ENCODE data around the gene KIRREL1. TPM values are rescaled to one million over a fixed set of nuclear protein-coding genes. Genes with fewer than 3 reads are reported as not detected.

The KIRREL1 gene
- total RNA-seq, 1 experiment from 2014 or later: 22.2 TPM

GRCh38 chr1:158103861-158104522 is 110.5 kb downstream of the KIRREL1 start:
- in situ Hi-C loops (cut with HindIII; ENCODE audit: low pct_unique_long_range_greater_than_20kb, low sequenced_read_pairs): no loop called here
- DNase-seq (ENCODE audit: low read depth, low spot score): no peak

- in situ Hi-C loops (cut with HindIII; ENCODE audit: low pct_unique_long_range_greater_than_20kb, low sequenced_read_pairs): no loop called here
- no peak for DNase-seq (ENCODE audit: low read depth, low spot score)
Observed at GRCh38 chr1:158104891-158105290, 111.4 kb downstream of the KIRREL1 start.

- in situ Hi-C loops (cut with HindIII; ENCODE audit: low pct_unique_long_range_greater_than_20kb, low sequenced_read_pairs): no loop called here
- DNase-seq (ENCODE audit: low read depth, low spot score): no peak
Observed at GRCh38 chr1:158105352-158106095, 112.1 kb downstream of the KIRREL1 start.

- no peak for DNase-seq (ENCODE audit: low read depth, low spot score)
- in situ Hi-C loops (cut with HindIII; ENCODE audit: low pct_unique_long_range_greater_than_20kb, low sequenced_read_pairs): no loop called here
Observed at GRCh38 chr1:158107916-158108315, 114.5 kb downstream of the KIRREL1 start.

- DNase-seq (ENCODE audit: low read depth, low spot score): peak; percentile 80
- in situ Hi-C loops (cut with HindIII; ENCODE audit: low pct_unique_long_range_greater_than_20kb, low sequenced_read_pairs): no loop called here
Observed at GRCh38 chr1:158112994-158113758, 119.7 kb downstream of the KIRREL1 start.

GRCh38 chr1:158113759-158114127 is 120.3 kb downstream of the KIRREL1 start:
- no peak for DNase-seq (ENCODE audit: low read depth, low spot score)
- in situ Hi-C loops (cut with HindIII; ENCODE audit: low pct_unique_long_range_greater_than_20kb, low sequenced_read_pairs): no loop called here

GRCh38 chr1:158115126-158115525 is 121.7 kb downstream of the KIRREL1 start:
- in situ Hi-C loops (cut with HindIII; ENCODE audit: low pct_unique_long_range_greater_than_20kb, low sequenced_read_pairs): no loop called here

GRCh38 chr1:158116311-158117167 is 123.1 kb downstream of the KIRREL1 start:
- DNase-seq (ENCODE audit: low read depth, low spot score): no peak
- in situ Hi-C loops (cut with HindIII; ENCODE audit: low pct_unique_long_range_greater_than_20kb, low sequenced_read_pairs): no loop called here

More at GRCh38 chr1:158115126-158115525, 121.7 kb downstream of the KIRREL1 start:
- DNase-seq (ENCODE audit: low read depth, low spot score): no peak

GRCh38 chr1:158117854-158118704 is 124.6 kb downstream of the KIRREL1 start:
- peak; percentile 59 for DNase-seq (ENCODE audit: low read depth, low spot score)
- in situ Hi-C loops (cut with HindIII; ENCODE audit: low pct_unique_long_range_greater_than_20kb, low sequenced_read_pairs): no loop called here

- DNase-seq (ENCODE audit: low read depth, low spot score): no peak
- in situ Hi-C loops (cut with HindIII; ENCODE audit: low pct_unique_long_range_greater_than_20kb, low sequenced_read_pairs): no loop called here
Observed at GRCh38 chr1:158118713-158119402, 125.4 kb downstream of the KIRREL1 start.

GRCh38 chr1:158119976-158120653 is 126.7 kb downstream of the KIRREL1 start:
- DNase-seq (ENCODE audit: low read depth, low spot score): no peak
- in situ Hi-C loops (cut with HindIII; ENCODE audit: low pct_unique_long_range_greater_than_20kb, low sequenced_read_pairs): no loop called here

- DNase-seq (ENCODE audit: low read depth, low spot score): peak; percentile 61
- in situ Hi-C loops (cut with HindIII; ENCODE audit: low pct_unique_long_range_greater_than_20kb, low sequenced_read_pairs): no loop called here
Observed at GRCh38 chr1:158121604-158122254, 128.3 kb downstream of the KIRREL1 start.

- in situ Hi-C loops (cut with HindIII; ENCODE audit: low pct_unique_long_range_greater_than_20kb, low sequenced_read_pairs): no loop called here
Observed at GRCh38 chr1:158122833-158123388, 129.5 kb downstream of the KIRREL1 start.

GRCh38 chr1:158124034-158124433 is 130.6 kb downstream of the KIRREL1 start:
- no peak for DNase-seq (ENCODE audit: low read depth, low spot score)
- in situ Hi-C loops (cut with HindIII; ENCODE audit: low pct_unique_long_range_greater_than_20kb, low sequenced_read_pairs): no loop called here

More at GRCh38 chr1:158122833-158123388, 129.5 kb downstream of the KIRREL1 start:
- no peak for DNase-seq (ENCODE audit: low read depth, low spot score)

GRCh38 chr1:158124999-158125398 is 131.6 kb downstream of the KIRREL1 start:
- in situ Hi-C loops (cut with HindIII; ENCODE audit: low pct_unique_long_range_greater_than_20kb, low sequenced_read_pairs): no loop called here
- DNase-seq (ENCODE audit: low read depth, low spot score): peak; percentile 94

All from SK-MEL-5 (cell line).